CD14-positive monocyte (primary cell): ENCODE data around the gene DOCK4. TPM values are rescaled to one million over a fixed set of nuclear protein-coding genes. Genes with fewer than 3 reads are reported as not detected.

ENCODE experiments used
- DNase-seq, 3 donors: peaks; one replicate each; pipeline ENCODE4 v3.0.0-alpha.2; 2011 to 2022
- H2AFZ ChIP-seq: 2 replicates; pipeline ENCODE4 v1.6.0; 2012; ENCODE audit warnings: mild to moderate bottlenecking, low read depth, low read length, inconsistent platforms; ENCODE audit not compliant: insufficient read depth, poor library complexity, severe bottlenecking
- H3K27ac ChIP-seq, 2 donors: 1 replicate in 1 of 2; 2 replicates in 1 of 2; pipeline ENCODE4 v1.5.1; 2012 to 2013; ENCODE audit warnings: low read length in 2 of 2, control low read depth in 1 of 2, inconsistent platforms in 1 of 2, low read depth in 1 of 2, mild to moderate bottlenecking in 1 of 2
- H3K27me3 ChIP-seq, 2 donors: one replicate each; pipeline versions ENCODE4 v1.6.0 to v1.6.1; 2011 to 2013; ENCODE audit warnings: low read length in 2 of 2; ENCODE audit not compliant: control insufficient read depth in 2 of 2, insufficient read depth in 2 of 2
- H3K36me3 ChIP-seq, 2 donors: replicated peaks in 1 of 2; 1 replicate in 1 of 2; 2 replicates in 1 of 2; pipeline versions ENCODE4 v1.5.1 to v1.6.1; 2012 to 2013; ENCODE audit warnings: low read length in 2 of 2, control low read depth in 1 of 2, inconsistent platforms in 1 of 2, mild to moderate bottlenecking in 1 of 2; ENCODE audit not compliant: insufficient read depth in 2 of 2, control insufficient read depth in 1 of 2
- H3K4me1 ChIP-seq, 2 donors: 1 replicate in 1 of 2; 2 replicates in 1 of 2; pipeline versions ENCODE4 v1.5.1 to v1.6.1; 2012 to 2013; ENCODE audit warnings: low read length in 2 of 2, control low read depth in 1 of 2, inconsistent platforms in 1 of 2, mild to moderate bottlenecking in 1 of 2, moderate library complexity in 1 of 2; ENCODE audit not compliant: insufficient read depth in 2 of 2, control insufficient read depth in 1 of 2
- H3K4me2 ChIP-seq: replicated peaks from 2 replicates; pipeline ENCODE3; 2012; ENCODE audit warnings: low read length, moderate library complexity, mild to moderate bottlenecking; ENCODE audit not compliant: poor library complexity, severe bottlenecking; ENCODE audit errors: extremely low read depth
- H3K4me3 ChIP-seq, 3 experiments: fragments of 200-600 bp in 1 of 3; sonication (generic) in 1 of 3; replicated peaks in 1 of 3; 1 replicate in 2 of 3; 2 replicates in 1 of 3; pipeline ENCODE4 v1.5.1; 2011 to 2013; ENCODE audit warnings: low read length in 3 of 3, mild to moderate bottlenecking in 3 of 3, control low read depth in 2 of 3, low read depth in 2 of 3, inconsistent platforms in 1 of 3, moderate library complexity in 1 of 3
- H3K79me2 ChIP-seq: 2 replicates; pipeline ENCODE4 v1.6.0; 2012; ENCODE audit warnings: mild to moderate bottlenecking, control low read depth, inconsistent platforms, low read length, moderate library complexity; ENCODE audit not compliant: insufficient read depth
- H3K9ac ChIP-seq: 2 replicates; pipeline ENCODE4 v1.6.0; 2017; ENCODE audit warnings: low read length, mild to moderate bottlenecking; ENCODE audit not compliant: insufficient read depth, poor library complexity, severe bottlenecking
- H3K9me3 ChIP-seq, 2 donors: replicated peaks in 1 of 2; 1 replicate in 1 of 2; 2 replicates in 1 of 2; pipeline versions ENCODE4 v1.5.1 to v1.6.1; 2012 to 2013; ENCODE audit warnings: low read length in 2 of 2, control low read depth in 1 of 2; ENCODE audit not compliant: control insufficient read depth in 1 of 2, insufficient read depth in 1 of 2
- H4K20me1 ChIP-seq: 2 replicates; pipeline ENCODE4 v1.6.0; 2012; ENCODE audit warnings: mild to moderate bottlenecking, low read length, control low read depth, moderate library complexity; ENCODE audit not compliant: insufficient read depth
- H3K27ac Mint-ChIP-seq, 7 donors: one replicate each; pipeline ENCODE4 v1.8.0; 2020; ENCODE audit warnings: mild to moderate bottlenecking in 7 of 7, mixed read lengths in 7 of 7, moderate library complexity in 6 of 7, inconsistent platforms in 2 of 7
- H3K27me3 Mint-ChIP-seq, 3 donors: one replicate each; pipeline ENCODE4 v1.8.0; 2021 to 2022; ENCODE audit warnings: low read depth in 3 of 3, mild to moderate bottlenecking in 3 of 3, mixed read lengths in 3 of 3, moderate library complexity in 3 of 3, inconsistent platforms in 1 of 3
- H3K36me3 Mint-ChIP-seq, 2 donors: one replicate each; pipeline ENCODE4 v1.8.0; 2020; ENCODE audit warnings: mixed read lengths in 2 of 2, inconsistent platforms in 1 of 2, mild to moderate bottlenecking in 1 of 2
- H3K4me1 Mint-ChIP-seq: one replicate; pipeline ENCODE4 v1.8.0; 2020; ENCODE audit warnings: mild to moderate bottlenecking, mixed read lengths
- H3K4me3 Mint-ChIP-seq, 2 donors: one replicate each; pipeline ENCODE4 v1.8.0; 2020; ENCODE audit warnings: mild to moderate bottlenecking in 2 of 2, mixed read lengths in 2 of 2, moderate library complexity in 1 of 2
- H3K9me3 Mint-ChIP-seq, 7 donors: one replicate each; pipeline ENCODE4 v1.8.0; 2020 to 2022; ENCODE audit warnings: mixed read lengths in 7 of 7, mild to moderate bottlenecking in 6 of 7, moderate library complexity in 6 of 7, inconsistent platforms in 2 of 7
- WGBS: methylation state at CpG from one replicate; pipeline ENCODE4 v1.1.5; 2013; ENCODE audit warnings: missing lambda C conversion rate; ENCODE audit not compliant: insufficient coverage; 5-methylcytosine and 5-hydroxymethylcytosine counted together
- intact Hi-C, 2 donors: fragments of 100-400 bp; cut with micrococcal nuclease; formaldehyde crosslinking; loops; one replicate each; pipeline versions ENCODE4 v1.15.0 to v1.15.1; 2023
- polyA plus RNA-seq, 3 donors: library from polyadenylated mRNA; depleted of rRNA in 1 of 3; unstranded in 2 of 3; stranded (reverse) in 1 of 3; fragments of 300-500 nt in 2 of 3; fragments of >200 nt in 1 of 3; fragmentation: Illumina TruSeq in 2 of 3; gene quantifications; 1 replicate in 2 of 3; 2 replicates in 1 of 3; pipeline ENCODE4 v1.2.3, GENCODE V29; 2012 to 2021
- TF ChIP-seq, protein P1 (sequence below): fragments of 200-600 bp; IDR thresholded peaks from one replicate; pipeline ENCODE4 v1.8.0; 2022; ENCODE audit warnings: antibody characterized with exemption, mild to moderate bottlenecking

The DOCK4 gene
- polyA plus RNA-seq, 3 donors, result 1.3 to 5.0 (median 2.7) TPM

DNA sequence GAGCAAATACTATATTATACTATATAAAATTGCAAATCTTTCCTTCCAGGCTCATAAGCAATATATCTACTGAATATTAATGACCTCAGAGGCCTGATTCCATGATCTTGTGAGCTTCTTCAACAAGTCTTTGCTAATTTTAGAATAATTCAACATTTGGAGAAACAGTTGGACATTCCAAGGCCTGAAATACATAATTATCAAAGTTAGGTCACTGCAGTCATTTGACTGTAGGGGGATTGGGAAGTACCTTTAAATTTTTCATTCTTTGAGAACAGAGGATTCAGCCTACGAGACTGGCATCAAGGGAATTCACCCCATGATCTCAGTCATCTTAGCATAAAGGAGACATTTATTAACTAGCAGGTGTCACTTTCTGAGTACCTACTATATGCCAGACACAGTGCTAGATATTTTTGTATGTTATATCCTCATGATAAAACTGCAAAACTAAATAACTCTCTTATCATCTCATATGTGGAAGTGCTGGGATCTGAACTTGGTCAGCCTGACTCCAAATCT is 85.4 kb downstream of the DOCK4 start:
- no CpG with 5 or more reads among the region's 1 CpG for WGBS
- Mint-ChIP-seq H3K9me3 (peaks cover 0 to 4% (median 0%) of the 10 kb centered on the region in 7 donors), H3K27me3 (peaks cover 0 to 6% (median 3%) of the 10 kb centered on the region in 3 donors), H3K27ac (no peak overlapping the region), H3K4me1 (peaks cover 9% of the 10 kb centered on the region), H3K36me3 (no peaks in the 10 kb centered on the region), H3K4me3 (no peak overlapping the region)
- intact Hi-C loops, result no loop called here
- H3K4me2 ChIP-seq, result no peak overlapping the region
- H3K27me3 ChIP-seq, result no peaks in the 10 kb centered on the region
- H3K27ac ChIP-seq, result no peak overlapping the region
- H3K4me3 ChIP-seq, result no peak overlapping the region
- no peak for DNase-seq
- peaks cover 8 to 10% of the 10 kb centered on the region in 2 donors for H3K4me1 ChIP-seq
- H2AFZ ChIP-seq, result no peak overlapping the region
- H3K9me3 ChIP-seq, result no peaks in the 10 kb centered on the region
- H4K20me1 ChIP-seq, result no peaks in the 10 kb centered on the region
- TF ChIP-seq, protein P1, sequence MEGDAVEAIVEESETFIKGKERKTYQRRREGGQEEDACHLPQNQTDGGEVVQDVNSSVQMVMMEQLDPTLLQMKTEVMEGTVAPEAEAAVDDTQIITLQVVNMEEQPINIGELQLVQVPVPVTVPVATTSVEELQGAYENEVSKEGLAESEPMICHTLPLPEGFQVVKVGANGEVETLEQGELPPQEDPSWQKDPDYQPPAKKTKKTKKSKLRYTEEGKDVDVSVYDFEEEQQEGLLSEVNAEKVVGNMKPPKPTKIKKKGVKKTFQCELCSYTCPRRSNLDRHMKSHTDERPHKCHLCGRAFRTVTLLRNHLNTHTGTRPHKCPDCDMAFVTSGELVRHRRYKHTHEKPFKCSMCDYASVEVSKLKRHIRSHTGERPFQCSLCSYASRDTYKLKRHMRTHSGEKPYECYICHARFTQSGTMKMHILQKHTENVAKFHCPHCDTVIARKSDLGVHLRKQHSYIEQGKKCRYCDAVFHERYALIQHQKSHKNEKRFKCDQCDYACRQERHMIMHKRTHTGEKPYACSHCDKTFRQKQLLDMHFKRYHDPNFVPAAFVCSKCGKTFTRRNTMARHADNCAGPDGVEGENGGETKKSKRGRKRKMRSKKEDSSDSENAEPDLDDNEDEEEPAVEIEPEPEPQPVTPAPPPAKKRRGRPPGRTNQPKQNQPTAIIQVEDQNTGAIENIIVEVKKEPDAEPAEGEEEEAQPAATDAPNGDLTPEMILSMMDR, result no peak
- H3K9ac ChIP-seq, result no peak overlapping the region
- no peaks in the 10 kb centered on the region for H3K36me3 ChIP-seq
- no peaks in the 10 kb centered on the region for H3K79me2 ChIP-seq

DNA sequence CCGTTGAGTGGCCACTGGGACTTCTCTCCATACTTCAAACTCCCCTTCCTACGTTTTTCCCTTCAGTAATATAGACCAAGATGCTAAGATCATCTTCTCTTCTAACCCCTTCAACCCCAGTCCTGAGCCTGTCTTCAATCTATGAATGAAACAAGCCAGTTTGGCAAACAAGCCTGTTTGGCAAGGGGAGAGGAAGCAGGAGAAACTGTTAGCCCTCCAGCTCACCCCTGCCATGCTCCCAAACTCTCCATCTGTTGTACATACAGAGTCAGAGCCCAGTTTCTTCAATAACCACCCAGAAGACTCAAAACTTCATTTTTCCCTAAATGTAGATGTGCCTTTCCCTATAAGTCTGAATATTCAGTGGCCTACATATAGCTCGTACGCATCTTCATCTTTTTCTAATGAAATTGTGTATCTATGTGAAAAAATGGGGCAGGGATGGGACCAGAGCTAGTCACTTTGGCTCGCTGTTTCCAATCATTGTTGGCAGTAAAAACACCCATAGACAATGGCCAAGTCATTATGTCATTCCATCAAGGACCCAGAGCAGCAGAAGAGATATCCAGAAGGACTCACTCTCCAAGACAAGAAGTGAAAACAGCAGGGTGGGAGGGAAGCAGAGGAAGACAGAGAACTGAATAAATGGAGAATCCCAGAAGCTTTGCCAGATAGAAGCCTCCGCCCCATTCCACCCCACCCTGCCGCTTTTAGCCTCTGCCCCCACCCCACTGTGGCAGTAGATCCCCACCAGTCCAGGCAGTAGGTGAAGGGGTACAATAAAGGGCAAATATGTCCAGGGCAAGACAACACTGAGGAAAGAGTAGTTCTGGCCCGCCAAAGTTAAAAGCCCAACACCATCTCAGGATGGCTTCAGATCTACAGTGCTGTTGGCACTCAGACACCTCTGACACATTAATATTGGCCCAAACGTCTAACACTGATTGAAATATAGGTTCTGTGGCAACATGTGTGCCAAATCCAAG is 87.3 kb downstream of the DOCK4 start:
- TF ChIP-seq, protein P1, result no peak
- Mint-ChIP-seq H3K4me3 (no peak overlapping the region), H3K27ac (peak overlapping the region in 2 of 7 donors; percentile 46 to 54), H3K36me3 (no peaks in the 10 kb centered on the region), H3K27me3 (peaks cover 0 to 6% (median 5%) of the 10 kb centered on the region in 3 donors), H3K4me1 (peaks cover under 1% of the 10 kb centered on the region), H3K9me3 (peaks cover 0 to 6% (median 0%) of the 10 kb centered on the region in 7 donors)
- no peak overlapping the region for H3K4me2 ChIP-seq
- no peak overlapping the region for H3K27ac ChIP-seq
- 86% methylated on average over 3 of the region's 9 CpGs for WGBS
- no peak for DNase-seq
- no peaks in the 10 kb centered on the region for H3K9me3 ChIP-seq
- H3K79me2 ChIP-seq, result no peaks in the 10 kb centered on the region
- no peaks in the 10 kb centered on the region for H3K36me3 ChIP-seq
- no peak overlapping the region for H2AFZ ChIP-seq
- H3K27me3 ChIP-seq, result no peaks in the 10 kb centered on the region
- H3K4me3 ChIP-seq, result no peak overlapping the region
- H3K4me1 ChIP-seq, result peaks cover under 1 to 2% of the 10 kb centered on the region in 2 donors
- intact Hi-C loops, result no loop called here
- H4K20me1 ChIP-seq, result no peaks in the 10 kb centered on the region
- H3K9ac ChIP-seq, result no peak overlapping the region
